Chondrocyte (in vitro differentiated cells): Measurements from ENCODE around the gene WFDC10B. TPM values are rescaled to one million over a fixed set of nuclear protein-coding genes. Genes with fewer than 3 reads are reported as not detected.
"Not testable (repeated sequence)": the region's sequence is repeated elsewhere in the genome, so short reads cannot be mapped to it uniquely, and the experiment has no call there.

Experiments
- DNase-seq: peaks from one replicate; pipeline ENCODE4 v3.0.0; 2021; ENCODE audit warnings: mixed read lengths, low spot score
- H3K27ac Mint-ChIP-seq: one replicate; pipeline ENCODE4 v1.8.0; 2021; ENCODE audit warnings: mild to moderate bottlenecking, moderate library complexity, mixed read lengths; ENCODE audit not compliant: unreplicated experiment
- H3K27me3 Mint-ChIP-seq: 2 replicates; pipeline ENCODE4 v1.8.0; 2021; ENCODE audit warnings: low read depth, mixed read lengths
- H3K36me3 Mint-ChIP-seq: 2 replicates; pipeline ENCODE4 v1.8.0; 2021; ENCODE audit warnings: low read depth, mixed read lengths
- H3K4me1 Mint-ChIP-seq: 2 replicates; pipeline ENCODE4 v1.8.0; 2021; ENCODE audit warnings: low read depth, mild to moderate bottlenecking, mixed read lengths
- H3K4me3 Mint-ChIP-seq: one replicate; pipeline ENCODE4 v1.8.0; 2021; ENCODE audit warnings: mild to moderate bottlenecking, moderate library complexity, mixed read lengths; ENCODE audit not compliant: unreplicated experiment
- H3K9me3 Mint-ChIP-seq: 2 replicates; pipeline ENCODE4 v1.8.0; 2021; ENCODE audit warnings: low read depth, mixed read lengths
- CTCF ChIP-seq: fragments of 200-600 bp; sonication (generic); IDR thresholded peaks from 2 replicates; pipeline ENCODE4 v1.5.0; 2021; ENCODE audit warnings: antibody characterized with exemption, mild to moderate bottlenecking, moderate library complexity
- total RNA-seq: library from RNA; stranded (reverse); gene quantifications from 3 replicates; pipeline ENCODE4 v1.2.1, GENCODE V29; 2021

The WFDC10B gene
- total RNA-seq, 1 donor from 2014 or later, result not detected

- peaks cover 4% of the 10 kb centered on the region for H3K27me3 Mint-ChIP-seq
- no peak for DNase-seq
Measured at GRCh38 chr20:45685896-45686295, 18.9 kb downstream of the WFDC10B start.

GRCh38 chr20:45679650-45680049 lies 25.2 kb downstream of the WFDC10B start:
- Mint-ChIP-seq H3K4me3 (no peak overlapping the region), H3K36me3 (no peaks in the 10 kb centered on the region), H3K27me3 (peaks cover 3% of the 10 kb centered on the region), H3K4me1 (no peaks in the 10 kb centered on the region), H3K9me3 (peaks cover 28% of the 10 kb centered on the region), H3K27ac (no peak overlapping the region)
- TF ChIP-seq CTCF, result no peak
- DNase-seq, result no peak

More at GRCh38 chr20:45685896-45686295, 18.9 kb downstream of the WFDC10B start:
- Mint-ChIP-seq H3K36me3 (no peaks in the 10 kb centered on the region), H3K4me1 (no peaks in the 10 kb centered on the region), H3K27ac (no peak overlapping the region), H3K9me3 (peaks cover 9% of the 10 kb centered on the region), H3K4me3 (no peak overlapping the region)
- no peak for TF ChIP-seq CTCF

- H3K4me3 Mint-ChIP-seq, result no peak overlapping the region
- no peaks in the 10 kb centered on the region for H3K4me1 Mint-ChIP-seq
- peaks cover 24% of the 10 kb centered on the region for H3K9me3 Mint-ChIP-seq
- H3K27ac Mint-ChIP-seq, result no peak overlapping the region
- H3K27me3 Mint-ChIP-seq, result peaks cover 6% of the 10 kb centered on the region
- TF ChIP-seq CTCF, result no peak
- no peaks in the 10 kb centered on the region for H3K36me3 Mint-ChIP-seq
- DNase-seq, result no peak
Measured at GRCh38 chr20:45672765-45673164, 32.1 kb downstream of the WFDC10B start.

GRCh38 chr20:45670139-45670538 lies 34.7 kb downstream of the WFDC10B start, which contains the start of gene WFDC11:
TSS of gene WFDC11 (minus strand) at chr20:45670239. CDS start at chr20:45650600, 19,639 bp downstream.
- H3K4me1 Mint-ChIP-seq, result no peaks in the 10 kb centered on the region
- no peak within 1 kb of the TSS for H3K4me3 Mint-ChIP-seq
- H3K9me3 Mint-ChIP-seq, result peaks cover 12% of the 10 kb centered on the region
- no peak for TF ChIP-seq CTCF
- H3K27me3 Mint-ChIP-seq, result peaks cover 4% of the 10 kb centered on the region
- no peak for DNase-seq
- no peak within 1 kb of the TSS for H3K27ac Mint-ChIP-seq
- no peaks in the 10 kb centered on the region for H3K36me3 Mint-ChIP-seq

GRCh38 chr20:45657038-45657437 lies 47.8 kb downstream of the WFDC10B start:
- H3K4me3 Mint-ChIP-seq, H3K27me3 Mint-ChIP-seq, H3K9me3 Mint-ChIP-seq, H3K4me1 Mint-ChIP-seq, H3K36me3 Mint-ChIP-seq, DNase-seq, H3K27ac Mint-ChIP-seq: not testable (repeated sequence)

- DNase-seq, result not testable (repeated sequence)
Measured at GRCh38 chr20:45651726-45652125, 53.1 kb downstream of the WFDC10B start.

More at GRCh38 chr20:45651726-45652125, 53.1 kb downstream of the WFDC10B start:
- H3K36me3 Mint-ChIP-seq, H3K27ac Mint-ChIP-seq, H3K4me3 Mint-ChIP-seq, H3K27me3 Mint-ChIP-seq, H3K4me1 Mint-ChIP-seq, H3K9me3 Mint-ChIP-seq: not testable (repeated sequence)
